Peyer's patch (tissue), 4 donors: ENCODE results near the gene C16orf92.

Experiments used
- CTCF ChIP-seq, 6 experiments: fragments of 450-650 bp in 4 of 6; fragments of 200-600 bp in 2 of 6; sonication (generic) in 1 of 6; IDR thresholded peaks; one replicate each; pipeline ENCODE4 v1.5.1; 2017 to 2019; ENCODE audit warnings: antibody characterized with exemption in 6 of 6, mild to moderate bottlenecking in 3 of 6, moderate library complexity in 1 of 6
- POLR2A ChIP-seq, 2 donors: fragments of 450-650 bp; IDR thresholded peaks; one replicate each; pipeline ENCODE4 v1.5.1; 2017; ENCODE audit warnings: antibody characterized with exemption in 2 of 2, mild to moderate bottlenecking in 2 of 2, moderate library complexity in 2 of 2

GRCh38 chr16:30000735-30001631 lies 22.0 kb upstream of the C16orf92 start:
- no peak for TF ChIP-seq CTCF (IDR thresholded peaks at IDR 0.05)
- TF ChIP-seq POLR2A (IDR thresholded peaks at IDR 0.05), result no peak
